ENCODE data around the gene ABLIM2.

DNA sequence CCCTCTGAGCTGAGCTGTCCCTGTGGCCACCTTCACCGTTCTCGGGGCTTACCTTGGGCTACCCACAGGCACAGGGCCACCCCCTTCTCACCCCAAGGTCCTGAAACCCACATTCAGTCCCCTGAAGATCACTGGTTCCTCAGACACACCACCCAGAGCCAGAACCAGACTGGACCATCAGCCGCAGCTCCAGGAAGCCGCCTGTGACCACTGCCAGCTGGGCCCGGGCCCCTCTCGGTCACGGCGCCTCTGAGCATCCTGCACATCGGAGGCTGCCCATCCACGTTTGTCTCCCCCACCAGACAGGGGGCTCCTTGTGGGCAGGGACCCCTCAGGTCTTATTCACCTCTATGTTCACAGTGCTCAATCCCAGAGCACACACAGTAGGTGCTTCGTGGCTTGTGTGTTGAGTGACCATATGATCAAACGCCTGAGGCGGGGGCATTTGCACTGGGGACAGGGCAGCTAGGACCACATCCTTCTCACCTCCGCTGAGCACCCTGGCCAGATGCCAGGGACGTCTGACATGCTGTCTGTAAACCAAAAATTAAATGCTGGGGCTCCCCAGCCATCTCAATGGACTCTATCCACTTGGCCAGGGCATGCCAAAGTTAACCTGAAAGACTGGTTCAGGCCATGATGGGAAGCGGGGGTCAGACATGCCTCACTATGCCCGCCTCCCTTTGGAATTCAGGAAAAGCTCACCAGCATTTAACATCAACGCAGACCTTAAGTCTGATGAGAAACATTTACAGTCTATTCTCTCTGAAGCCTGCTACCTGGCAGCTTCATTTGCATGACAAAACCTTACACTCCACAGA is 109.5 kb downstream of the ABLIM2 start:
- TF ChIP-seq CTCF (conservative IDR thresholded peaks at IDR 0.05) (no peak), ZFX (IDR thresholded peaks at IDR 0.05) (no peak)

Measured in C4-2B (cell line).